ENCODE measurements around the gene KCNE5.
"Not testable (repeated sequence)": the region's sequence is repeated elsewhere in the genome, so short reads cannot be mapped to it uniquely, and the experiment has no call there.

The KCNE5 gene

GRCh38 chrX:109638158-109638557 lies 13.2 kb upstream of the KCNE5 start:
- TF ChIP-seq CTCF (IDR thresholded peaks at IDR 0.05; ENCODE audit: low read depth, low read length, poor library complexity, severe bottlenecking): no peak
- TF ChIP-seq EZH2phosphoT487 (IDR thresholded peaks at IDR 0.05; ENCODE audit: borderline replicate concordance, low read length): no peak
- Histone ChIP-seq H3K9me2 (replicated peaks; ENCODE audit: control insufficient read depth, low read length) (no peaks in the 10 kb centered on the region), H3K27me3 (ENCODE audit: control insufficient read depth, low read length) (no peaks in the 10 kb centered on the region), H3K36me3 (ENCODE audit: control insufficient read depth, low read length) (no peaks in the 10 kb centered on the region), H3K27ac (ENCODE audit: low read depth, low read length) (no peak overlapping the region), H3K9me3 (ENCODE audit: control insufficient read depth, insufficient read depth, low read length) (no peaks in the 10 kb centered on the region), H3K79me2 (ENCODE audit: control insufficient read depth, low read length) (no peaks in the 10 kb centered on the region), H3K4me2 (ENCODE audit: low read length) (no peak overlapping the region), H3K4me1 (ENCODE audit: control insufficient read depth, low read length) (no peaks in the 10 kb centered on the region), H3K4me3 (ENCODE audit: low read length) (no peak overlapping the region), H4K20me1 (ENCODE audit: control insufficient read depth, insufficient read depth, low read depth, low read length) (no peaks in the 10 kb centered on the region), H3F3A (ENCODE audit: control insufficient read depth, insufficient read depth) (no peaks in the 10 kb centered on the region)

GRCh38 chrX:109637477-109637876 lies 12.5 kb upstream of the KCNE5 start:
- H3K27ac ChIP-seq (ENCODE audit: low read depth, low read length); H3K27me3 ChIP-seq (ENCODE audit: control insufficient read depth, low read length); H3K9me2 ChIP-seq (replicated peaks; ENCODE audit: control insufficient read depth, low read length); H3F3A ChIP-seq (ENCODE audit: control insufficient read depth, insufficient read depth); H4K20me1 ChIP-seq (ENCODE audit: control insufficient read depth, insufficient read depth, low read depth, low read length); H3K4me1 ChIP-seq (ENCODE audit: control insufficient read depth, low read length); H3K4me2 ChIP-seq (ENCODE audit: low read length); H3K79me2 ChIP-seq (ENCODE audit: control insufficient read depth, low read length); H3K4me3 ChIP-seq (ENCODE audit: low read length); H3K9me3 ChIP-seq (ENCODE audit: control insufficient read depth, insufficient read depth, low read length); H3K36me3 ChIP-seq (ENCODE audit: control insufficient read depth, low read length): not testable (repeated sequence)

GRCh38 chrX:109635146-109635545 lies 10.2 kb upstream of the KCNE5 start:
- TF ChIP-seq CTCF (IDR thresholded peaks at IDR 0.05; ENCODE audit: low read depth, low read length, poor library complexity, severe bottlenecking) (peak; percentile 49), EZH2phosphoT487 (IDR thresholded peaks at IDR 0.05; ENCODE audit: borderline replicate concordance, low read length) (no peak)
- H3K9me3 ChIP-seq (ENCODE audit: control insufficient read depth, insufficient read depth, low read length): no peaks in the 10 kb centered on the region
- H3K36me3 ChIP-seq (ENCODE audit: control insufficient read depth, low read length): no peaks in the 10 kb centered on the region
- H4K20me1 ChIP-seq (ENCODE audit: control insufficient read depth, insufficient read depth, low read depth, low read length): no peaks in the 10 kb centered on the region
- no peak overlapping the region for H3K4me3 ChIP-seq (ENCODE audit: low read length)
- H3K9me2 ChIP-seq (replicated peaks; ENCODE audit: control insufficient read depth, low read length): no peaks in the 10 kb centered on the region
- H3K4me1 ChIP-seq (ENCODE audit: control insufficient read depth, low read length): no peaks in the 10 kb centered on the region
- no peaks in the 10 kb centered on the region for H3K79me2 ChIP-seq (ENCODE audit: control insufficient read depth, low read length)
- H3K27me3 ChIP-seq (ENCODE audit: control insufficient read depth, low read length): no peaks in the 10 kb centered on the region
- H3K27ac ChIP-seq (ENCODE audit: low read depth, low read length): no peak overlapping the region
- H3F3A ChIP-seq (ENCODE audit: control insufficient read depth, insufficient read depth): no peaks in the 10 kb centered on the region
- H3K4me2 ChIP-seq (ENCODE audit: low read length): no peak overlapping the region

GRCh38 chrX:109632906-109633504 lies 8.0 kb upstream of the KCNE5 start:
- H3K79me2 ChIP-seq (ENCODE audit: control insufficient read depth, low read length): no peaks in the 10 kb centered on the region
- H3K9me3 ChIP-seq (ENCODE audit: control insufficient read depth, insufficient read depth, low read length): no peaks in the 10 kb centered on the region
- no peaks in the 10 kb centered on the region for H3K4me1 ChIP-seq (ENCODE audit: control insufficient read depth, low read length)
- TF ChIP-seq CTCF (IDR thresholded peaks at IDR 0.05; ENCODE audit: low read depth, low read length, poor library complexity, severe bottlenecking): no peak
- no peak for TF ChIP-seq EZH2phosphoT487 (IDR thresholded peaks at IDR 0.05; ENCODE audit: borderline replicate concordance, low read length)
- H3K36me3 ChIP-seq (ENCODE audit: control insufficient read depth, low read length): no peaks in the 10 kb centered on the region
- no peak overlapping the region for H3K4me2 ChIP-seq (ENCODE audit: low read length)
- no peaks in the 10 kb centered on the region for H3F3A ChIP-seq (ENCODE audit: control insufficient read depth, insufficient read depth)
- no peak overlapping the region for H3K4me3 ChIP-seq (ENCODE audit: low read length)
- no peaks in the 10 kb centered on the region for H3K27me3 ChIP-seq (ENCODE audit: control insufficient read depth, low read length)
- H4K20me1 ChIP-seq (ENCODE audit: control insufficient read depth, insufficient read depth, low read depth, low read length): no peaks in the 10 kb centered on the region
- H3K9me2 ChIP-seq (replicated peaks; ENCODE audit: control insufficient read depth, low read length): no peaks in the 10 kb centered on the region
- H3K27ac ChIP-seq (ENCODE audit: low read depth, low read length): no peak overlapping the region

Data from DOHH2 (cell line).